Measurements from ENCODE around the gene CACNA1D.

DNA sequence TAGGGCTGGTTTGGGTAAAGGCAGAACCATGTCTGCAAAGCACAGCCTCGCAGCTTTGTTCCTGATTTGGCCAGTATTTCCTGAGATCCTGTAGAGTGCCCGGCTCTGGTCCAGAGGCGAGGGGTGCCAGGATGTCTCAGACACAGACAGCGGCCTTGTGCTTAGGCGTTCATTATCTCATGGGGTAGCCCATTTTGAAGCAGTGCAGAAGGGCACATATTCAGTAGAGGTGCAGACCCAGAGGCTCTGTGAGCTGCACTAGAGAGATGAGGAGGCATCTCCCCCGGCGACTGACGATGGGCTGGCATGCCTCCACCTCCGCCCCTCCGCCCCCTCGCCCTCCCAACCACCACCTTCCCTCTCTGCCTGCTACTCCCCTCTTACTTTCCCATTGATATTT, 181.5 kb downstream of the CACNA1D start:
- TF ChIP-seq MYC (IDR thresholded peaks at IDR 0.05; ENCODE audit: low read depth, low read length) (no peak), CTCF (IDR thresholded peaks at IDR 0.05; ENCODE audit: extremely low read depth in 1 of 2, insufficient read depth in 1 of 2, low read depth in 1 of 2, low read length in 2 of 2) (no peak)
